ENCODE results near the gene SMIM13. TPM values are rescaled to one million over a fixed set of nuclear protein-coding genes. Genes with fewer than 3 reads are reported as not detected.
A peak's percentile ranks its signal among the peaks of the same experiment; 100 is the strongest.

SMIM13 gene
- total RNA-seq, 2 donors from 2014 or later = 4.4 to 7.2 TPM

- H3K27me3 ChIP-seq (replicated peaks; ENCODE audit: insufficient read depth) = no peaks in the 10 kb centered on the region
- no peaks in the 10 kb centered on the region for H3K4me1 ChIP-seq (replicated peaks)
- H3K27ac ChIP-seq = no peak overlapping the region
- DNase-seq (ENCODE audit: low spot score) = peak; percentile 22
- TF ChIP-seq POLR2A (IDR thresholded peaks at IDR 0.05) = no peak
- TF ChIP-seq POLR2AphosphoS5 (IDR thresholded peaks at IDR 0.05) = peak; percentile 35
- no peaks in the 10 kb centered on the region for H3K9me3 ChIP-seq
- no peaks in the 10 kb centered on the region for H3K36me3 ChIP-seq
- intact Hi-C loops (cut with DNase I) = no loop called here
- no peak overlapping the region for H3K4me3 ChIP-seq
- WGBS = 64% methylated on average over 4 of the region's 4 CpGs
These were observed 2.5 kb downstream of the SMIM13 start for GRCh38 chr6:11096109-11096508.

- no peaks in the 10 kb centered on the region for H3K36me3 ChIP-seq
- DNase-seq (ENCODE audit: low spot score) = no peak
- no peak overlapping the region for H3K27ac ChIP-seq
- TF ChIP-seq POLR2AphosphoS5 (IDR thresholded peaks at IDR 0.05) = no peak
- no peak for TF ChIP-seq POLR2A (IDR thresholded peaks at IDR 0.05)
- TF ChIP-seq, protein P1, sequence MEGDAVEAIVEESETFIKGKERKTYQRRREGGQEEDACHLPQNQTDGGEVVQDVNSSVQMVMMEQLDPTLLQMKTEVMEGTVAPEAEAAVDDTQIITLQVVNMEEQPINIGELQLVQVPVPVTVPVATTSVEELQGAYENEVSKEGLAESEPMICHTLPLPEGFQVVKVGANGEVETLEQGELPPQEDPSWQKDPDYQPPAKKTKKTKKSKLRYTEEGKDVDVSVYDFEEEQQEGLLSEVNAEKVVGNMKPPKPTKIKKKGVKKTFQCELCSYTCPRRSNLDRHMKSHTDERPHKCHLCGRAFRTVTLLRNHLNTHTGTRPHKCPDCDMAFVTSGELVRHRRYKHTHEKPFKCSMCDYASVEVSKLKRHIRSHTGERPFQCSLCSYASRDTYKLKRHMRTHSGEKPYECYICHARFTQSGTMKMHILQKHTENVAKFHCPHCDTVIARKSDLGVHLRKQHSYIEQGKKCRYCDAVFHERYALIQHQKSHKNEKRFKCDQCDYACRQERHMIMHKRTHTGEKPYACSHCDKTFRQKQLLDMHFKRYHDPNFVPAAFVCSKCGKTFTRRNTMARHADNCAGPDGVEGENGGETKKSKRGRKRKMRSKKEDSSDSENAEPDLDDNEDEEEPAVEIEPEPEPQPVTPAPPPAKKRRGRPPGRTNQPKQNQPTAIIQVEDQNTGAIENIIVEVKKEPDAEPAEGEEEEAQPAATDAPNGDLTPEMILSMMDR (IDR thresholded peaks at IDR 0.05) = no peak
- H3K27me3 ChIP-seq (replicated peaks; ENCODE audit: insufficient read depth) = no peaks in the 10 kb centered on the region
- intact Hi-C loops (cut with DNase I) = no loop called here
- H3K9me3 ChIP-seq = no peaks in the 10 kb centered on the region
- 91% methylated on average over 8 of the region's 8 CpGs for WGBS
- H3K4me3 ChIP-seq = no peak overlapping the region
- H3K4me1 ChIP-seq (replicated peaks) = no peaks in the 10 kb centered on the region
These were observed 3.8 kb downstream of the SMIM13 start for GRCh38 chr6:11097476-11097875.

- H3K4me1 ChIP-seq (replicated peaks) = no peaks in the 10 kb centered on the region
- H3K36me3 ChIP-seq = no peaks in the 10 kb centered on the region
- TF ChIP-seq, protein P1 (IDR thresholded peaks at IDR 0.05) = no peak
- TF ChIP-seq POLR2A (IDR thresholded peaks at IDR 0.05) (no peak), POLR2AphosphoS5 (IDR thresholded peaks at IDR 0.05) (no peak)
- intact Hi-C loops (cut with DNase I) = no loop called here
- no peak overlapping the region for H3K27ac ChIP-seq
- WGBS = 94% methylated on average over 1 of the region's 1 CpG
- DNase-seq (ENCODE audit: low spot score) = no peak
- H3K27me3 ChIP-seq (replicated peaks; ENCODE audit: insufficient read depth) = no peaks in the 10 kb centered on the region
- no peak overlapping the region for H3K4me3 ChIP-seq
- no peaks in the 10 kb centered on the region for H3K9me3 ChIP-seq
These were observed 4.4 kb downstream of the SMIM13 start for GRCh38 chr6:11098004-11098403.

DNA sequence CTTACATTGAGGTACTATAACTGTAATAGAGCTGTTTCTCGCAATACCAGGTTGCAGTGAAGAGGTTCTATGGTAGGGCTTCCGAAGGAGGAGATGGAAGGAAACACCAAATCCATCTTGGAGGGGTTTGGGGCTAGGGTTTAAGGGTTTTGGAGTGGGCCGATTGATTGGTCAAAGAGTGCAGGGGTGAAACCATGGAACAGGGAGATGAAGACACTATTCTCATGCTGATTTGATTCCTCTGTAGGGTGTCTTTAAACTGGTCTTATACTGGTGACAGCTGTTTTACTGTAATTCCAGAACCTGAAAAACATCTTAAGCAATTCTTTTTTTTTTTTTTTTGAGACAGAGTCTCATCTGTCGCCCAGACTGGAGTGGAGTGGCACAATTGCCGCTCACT, 7.8 kb downstream of the SMIM13 start:
- no peak for DNase-seq (ENCODE audit: low spot score)
- Histone ChIP-seq H3K4me3 (no peak overlapping the region), H3K27me3 (replicated peaks; ENCODE audit: insufficient read depth) (no peaks in the 10 kb centered on the region), H3K36me3 (no peaks in the 10 kb centered on the region), H3K9me3 (no peaks in the 10 kb centered on the region), H3K27ac (no peak overlapping the region), H3K4me1 (replicated peaks) (no peaks in the 10 kb centered on the region)
- 97% methylated on average over 5 of the region's 5 CpGs for WGBS
- no peak for TF ChIP-seq POLR2AphosphoS5 (IDR thresholded peaks at IDR 0.05)
- TF ChIP-seq POLR2A (IDR thresholded peaks at IDR 0.05) = no peak
- TF ChIP-seq, protein P1 (IDR thresholded peaks at IDR 0.05) = no peak
- intact Hi-C loops (cut with DNase I) = no loop called here

DNA sequence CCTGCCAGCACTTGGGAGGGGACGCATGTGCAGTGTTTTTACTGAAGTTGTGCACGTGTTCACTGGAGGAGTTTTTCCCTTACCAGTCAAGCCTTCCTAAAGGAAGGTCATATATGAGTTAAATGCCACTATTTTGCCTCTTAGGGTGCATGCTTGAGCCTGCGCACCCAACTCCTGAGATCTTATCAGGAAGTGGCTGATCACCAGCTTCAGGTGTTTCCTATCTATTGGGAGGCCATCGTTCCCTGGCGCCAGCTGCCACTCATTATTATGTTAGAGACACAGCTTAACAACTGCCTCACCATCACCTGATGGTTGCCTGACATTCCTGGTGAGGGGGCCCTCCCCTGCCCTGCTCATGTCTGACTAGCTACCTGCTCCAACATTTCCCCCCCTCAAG, 9.4 kb downstream of the SMIM13 start:
- TF ChIP-seq, protein P1 (IDR thresholded peaks at IDR 0.05) = no peak
- no peak for TF ChIP-seq POLR2AphosphoS5 (IDR thresholded peaks at IDR 0.05)
- no peak for TF ChIP-seq POLR2A (IDR thresholded peaks at IDR 0.05)
- intact Hi-C loops (cut with DNase I) = no loop called here
- Histone ChIP-seq H3K4me1 (replicated peaks) (no peaks in the 10 kb centered on the region), H3K27ac (no peak overlapping the region), H3K27me3 (replicated peaks; ENCODE audit: insufficient read depth) (no peaks in the 10 kb centered on the region), H3K4me3 (no peak overlapping the region), H3K9me3 (no peaks in the 10 kb centered on the region), H3K36me3 (no peaks in the 10 kb centered on the region)
- DNase-seq (ENCODE audit: low spot score) = no peak
- 86% methylated on average over 5 of the region's 5 CpGs for WGBS
